DMS53 treated with DMSO at 0.1 percent for 48 hours (cell line): Measurements from ENCODE around the gene SLC5A2.
"Not testable (repeated sequence)": the region's sequence is repeated elsewhere in the genome, so short reads cannot be mapped to it uniquely, and the experiment has no call there.

ENCODE experiments used
- DNase-seq: peaks from one replicate; lab custom pipeline; 2025; ENCODE audit not compliant: unreplicated experiment; lab: John Stamatoyannopoulos, UW

SLC5A2 gene

DNA sequence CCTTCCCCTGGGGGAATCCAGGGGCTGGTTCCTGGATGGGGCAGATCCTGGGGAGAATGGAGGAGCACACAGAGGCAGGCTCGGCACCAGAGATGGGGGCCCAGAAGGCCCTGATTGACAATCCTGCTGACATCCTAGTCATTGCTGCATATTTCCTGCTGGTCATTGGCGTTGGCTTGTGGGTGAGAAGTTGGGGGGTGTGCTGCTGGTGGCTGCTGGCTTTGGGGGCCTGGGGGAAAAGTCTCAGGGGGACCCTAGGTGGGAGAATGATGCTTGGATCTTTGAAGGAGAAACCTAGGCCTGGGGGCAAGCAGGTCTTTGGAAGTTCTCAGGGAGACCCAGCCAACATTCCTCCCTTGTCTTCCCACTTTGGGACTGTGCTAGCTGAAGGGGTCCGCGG lies at the start of gene SLC5A2:
TSS of gene SLC5A2 (plus strand) at position 43 of the 400 bp plus-strand sequence. CDS start at position 57, 14 bp downstream.
- no peak for DNase-seq

DNA sequence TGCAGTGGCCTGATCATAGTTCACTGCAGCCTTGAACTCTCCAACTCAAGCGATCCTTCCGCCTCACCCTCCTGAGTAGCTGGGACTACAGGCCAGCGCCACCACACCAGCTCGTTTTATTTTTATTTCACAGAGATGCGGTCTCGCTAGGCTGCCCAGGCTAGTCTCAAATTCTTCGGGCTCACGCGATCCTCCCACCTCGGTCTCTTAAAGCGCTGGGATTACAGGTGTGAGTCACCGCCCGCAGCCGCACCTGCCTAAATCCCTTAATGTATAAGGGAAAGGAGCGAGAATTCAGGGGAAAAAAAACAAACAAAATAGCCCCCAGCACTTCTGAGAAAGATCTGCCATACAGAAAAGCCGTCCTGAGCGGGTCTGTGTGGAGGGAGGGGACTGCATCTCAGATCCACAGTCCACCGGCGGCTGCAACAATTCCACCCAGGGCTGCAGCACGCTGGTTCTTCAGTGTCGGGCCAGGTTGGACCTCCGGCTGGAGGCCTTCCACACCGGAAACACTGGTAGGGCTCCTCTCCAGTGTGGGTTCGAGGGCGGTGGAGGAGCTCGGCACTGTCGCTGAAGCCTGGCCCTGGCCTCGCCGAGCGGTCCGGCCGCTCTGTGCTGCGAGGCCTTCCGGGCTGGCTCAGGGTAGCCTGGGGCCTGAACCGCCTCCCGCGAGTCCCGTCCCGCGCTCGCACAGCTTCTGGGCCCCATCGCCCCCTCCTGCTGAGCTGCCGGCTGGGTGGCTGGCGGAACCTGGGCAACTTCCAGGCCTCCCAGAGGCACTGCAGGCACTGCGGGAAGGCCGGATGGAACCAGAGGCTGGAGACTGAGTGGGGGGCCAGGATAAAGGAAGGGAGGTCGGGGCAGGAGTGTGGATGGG lies 47.3 kb upstream of the SLC5A2 start:
- peak; percentile 1 for DNase-seq

DNA sequence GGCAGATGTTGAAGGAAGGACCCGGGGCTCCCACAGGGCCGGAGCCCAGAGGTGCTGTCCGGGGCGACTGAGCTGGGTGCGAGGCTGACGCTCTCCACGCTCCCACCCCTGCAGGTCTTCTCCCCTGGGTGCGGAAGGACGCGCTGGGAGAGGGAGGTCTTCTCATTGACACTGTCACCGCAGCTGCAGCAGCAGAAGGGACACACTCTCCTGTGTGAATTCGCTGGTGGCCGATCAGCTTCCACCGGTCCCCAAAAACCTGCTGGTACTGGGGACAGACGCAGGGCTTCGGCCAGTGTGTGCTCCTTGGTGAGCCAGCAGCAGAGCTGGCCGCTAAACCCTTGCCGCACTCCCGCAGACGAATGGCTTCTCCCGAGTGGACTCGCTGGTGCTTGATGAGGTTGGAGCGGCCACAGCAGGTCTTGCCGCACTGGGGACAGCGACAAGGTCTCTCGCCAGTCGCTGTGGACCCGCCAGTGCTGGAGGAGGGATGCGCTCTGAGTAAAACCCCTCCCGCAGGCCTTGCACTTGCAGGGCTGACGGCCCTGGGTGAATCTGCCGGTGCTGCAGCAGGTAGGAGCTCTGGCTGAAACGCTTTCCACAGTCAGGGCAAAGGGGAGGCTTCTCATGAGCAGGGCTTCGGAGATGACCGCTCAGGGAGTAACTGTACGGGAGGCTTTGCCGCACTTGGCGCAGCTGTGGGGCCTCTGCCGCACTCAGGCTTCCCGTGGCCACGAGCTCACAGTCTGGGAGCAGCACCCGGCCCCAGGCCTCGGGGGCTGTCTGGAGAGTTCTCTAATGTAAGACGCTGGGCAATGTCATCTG lies 46.5 kb upstream of the SLC5A2 start:
- no peak for DNase-seq

DNA sequence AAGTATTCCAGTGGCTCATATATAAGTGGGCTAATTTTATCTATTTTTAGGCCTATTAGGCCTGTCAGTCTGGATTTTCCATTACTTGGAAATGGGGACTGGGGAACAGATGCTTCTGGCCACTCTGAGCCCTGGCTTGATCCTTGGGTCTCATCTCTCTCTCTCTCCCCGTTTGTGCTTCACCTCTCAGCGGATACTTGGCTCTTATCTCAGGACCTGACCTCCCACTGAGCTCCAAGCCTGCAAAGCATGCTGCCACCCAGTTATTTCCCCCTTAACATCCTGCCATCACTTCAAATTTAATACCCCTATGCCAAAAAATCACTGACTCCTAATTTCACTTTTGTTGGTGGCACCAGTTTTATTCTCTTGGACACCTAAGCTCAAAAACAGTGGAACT lies 44.5 kb upstream of the SLC5A2 start:
- DNase-seq: no peak

DNA sequence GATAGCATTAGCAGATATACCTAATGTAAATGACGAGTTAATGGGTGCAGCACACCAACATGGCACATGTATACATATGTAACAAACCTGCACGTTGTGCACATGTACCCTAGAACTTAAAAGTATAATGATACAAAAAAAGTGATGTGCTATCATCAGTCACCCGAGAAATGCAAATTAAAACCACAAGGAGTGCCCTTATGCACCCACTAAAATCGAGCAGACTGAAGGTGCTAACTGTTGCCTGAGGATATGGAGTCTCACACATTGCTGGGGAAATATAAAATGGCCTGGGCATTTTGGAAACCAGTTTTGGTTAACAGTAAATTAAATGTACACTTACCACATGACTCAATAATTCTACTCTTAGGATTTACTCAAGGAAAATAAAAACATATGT lies 43.9 kb upstream of the SLC5A2 start:
- DNase-seq: not testable (repeated sequence)

DNA sequence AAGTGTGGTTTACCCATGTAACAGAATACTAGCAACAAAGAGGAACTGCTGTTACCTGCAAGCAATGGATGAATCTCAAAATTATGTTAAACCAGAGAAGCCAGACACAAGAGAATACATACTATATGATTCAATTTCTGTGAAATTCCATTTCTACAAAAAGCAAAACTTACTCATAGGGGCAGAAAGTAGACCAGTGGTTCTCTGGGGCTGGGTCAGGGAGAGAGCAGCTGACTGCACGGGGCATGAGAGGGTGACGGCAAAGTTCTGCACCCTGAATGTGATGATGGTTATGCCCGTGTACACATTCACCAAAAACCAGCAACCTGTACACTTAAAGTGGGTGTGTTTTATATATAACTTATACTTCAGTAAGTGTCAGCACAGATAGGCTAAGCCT lies 43.4 kb upstream of the SLC5A2 start:
- DNase-seq: no peak

DNA sequence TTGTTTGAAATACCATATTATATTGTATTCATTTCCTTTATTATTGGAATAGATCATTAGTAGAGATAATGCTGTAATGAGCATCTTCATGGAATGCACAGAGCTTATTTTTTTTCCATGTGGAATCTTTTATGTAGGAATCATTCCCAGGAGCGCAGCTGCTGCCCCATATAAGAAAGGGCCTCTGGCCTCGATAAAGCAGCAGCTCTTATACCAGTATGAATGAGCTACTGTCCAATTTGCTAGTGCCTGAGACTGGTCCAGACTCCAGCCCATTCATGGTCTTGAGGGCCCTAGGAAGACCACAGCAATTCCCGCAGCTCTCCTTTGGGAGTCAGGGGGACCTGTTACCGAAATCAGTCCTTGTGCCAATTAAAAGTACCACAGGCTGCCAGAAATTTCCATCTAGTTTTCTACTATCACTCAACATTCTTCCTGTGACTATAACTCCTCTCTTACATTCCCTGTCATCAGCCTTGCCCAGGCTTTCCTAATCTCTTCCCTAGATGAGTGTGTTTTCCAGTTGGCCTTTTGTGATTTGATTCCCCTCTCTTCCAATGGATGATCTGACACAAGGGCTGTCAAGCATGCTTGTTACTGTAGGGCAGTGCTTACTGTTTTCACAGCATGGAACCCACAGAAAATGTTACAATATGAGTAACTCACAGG lies 42.3 kb upstream of the SLC5A2 start:
- DNase-seq: no peak

DNA sequence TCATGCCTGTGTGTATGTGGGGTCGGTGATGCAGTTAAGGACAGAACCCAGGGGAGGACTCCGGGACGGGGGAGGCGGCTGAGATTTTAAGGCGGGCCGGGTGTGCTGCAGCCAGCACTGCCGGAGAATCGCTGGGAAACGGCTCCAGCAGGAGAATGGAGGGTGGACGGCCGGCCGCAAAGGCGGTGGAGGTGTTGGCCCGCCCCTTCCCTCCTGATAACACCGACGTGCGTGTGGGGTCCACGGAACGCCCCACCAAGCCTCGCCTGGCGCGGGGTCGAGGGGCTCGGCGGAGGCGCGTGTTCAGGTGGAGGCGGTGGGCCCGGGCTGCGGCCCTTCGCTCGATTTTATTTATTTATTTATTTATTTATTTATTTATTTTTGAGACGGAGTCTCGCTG lies 41.0 kb upstream of the SLC5A2 start:
- DNase-seq: no peak

DNA sequence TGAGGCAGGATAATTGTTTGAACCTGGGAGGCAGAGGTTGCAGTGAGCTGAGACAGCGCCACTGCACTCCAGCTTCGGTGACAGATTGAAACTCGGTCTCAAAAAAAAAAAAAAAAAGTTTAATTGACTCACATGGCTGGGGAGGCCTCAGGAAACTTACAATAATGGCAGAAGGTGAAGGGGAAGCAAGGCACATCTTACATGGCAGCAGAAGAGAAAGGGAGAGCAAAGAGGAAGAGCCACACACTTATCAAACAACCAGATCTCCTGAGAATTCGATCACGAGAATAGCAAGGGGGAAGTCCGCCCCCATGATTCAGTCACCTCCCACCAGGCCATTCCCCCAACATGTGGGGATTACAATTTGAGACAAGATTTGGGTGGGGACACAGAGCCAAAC lies 37.0 kb upstream of the SLC5A2 start:
- DNase-seq: not testable (repeated sequence)

DNA sequence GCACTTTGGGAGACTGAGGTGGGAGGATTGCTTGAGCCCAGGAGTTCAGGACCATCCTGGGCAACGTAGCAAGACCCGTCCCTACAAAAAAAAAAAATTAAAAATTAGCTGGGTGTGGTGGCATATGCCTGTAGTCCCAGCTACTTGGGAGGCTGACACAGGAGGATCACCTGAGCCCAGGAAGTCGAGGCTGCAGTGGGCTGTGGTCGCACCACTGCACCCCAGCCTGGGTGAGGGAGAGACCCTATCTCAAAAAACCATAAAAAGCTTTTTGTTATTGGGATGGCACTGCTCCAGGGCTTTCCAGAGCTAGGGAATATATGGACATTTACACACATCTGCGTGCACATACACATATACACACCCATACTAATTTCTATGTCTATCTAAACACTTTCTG lies 31.7 kb upstream of the SLC5A2 start:
- no peak for DNase-seq

DNA sequence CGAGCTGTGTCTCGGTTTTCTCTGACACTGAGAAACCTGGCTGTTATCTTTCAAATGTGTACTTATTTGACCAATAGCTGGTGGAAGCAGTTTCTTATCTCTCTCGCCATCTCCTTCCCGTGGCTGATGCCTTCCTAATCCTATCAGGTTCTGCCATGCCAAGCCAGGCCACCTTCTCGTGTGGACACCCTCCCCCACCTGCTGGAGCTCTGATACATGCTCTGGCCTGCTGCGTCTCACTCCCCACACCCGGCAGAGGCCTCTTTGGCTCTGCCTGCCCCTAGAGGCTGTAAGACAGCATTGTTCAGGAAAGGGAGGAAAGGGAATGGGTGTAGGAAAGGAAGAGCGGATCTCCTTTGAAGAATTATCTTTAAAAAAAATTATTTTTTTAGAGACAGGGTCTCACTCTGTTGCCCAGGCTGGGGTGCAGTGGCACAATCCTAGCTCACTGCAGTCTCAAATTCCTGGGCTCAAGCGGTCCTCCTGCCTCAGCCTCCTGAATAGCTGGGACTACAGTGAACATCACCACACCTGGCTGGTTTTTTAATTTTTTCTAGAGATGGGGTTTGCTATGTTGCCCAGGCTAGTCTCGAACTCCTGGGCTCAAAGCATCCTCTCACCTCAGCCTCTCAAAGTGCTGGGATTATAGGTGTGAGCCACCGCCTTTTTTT lies 31.1 kb upstream of the SLC5A2 start:
- peak; percentile 24 for DNase-seq

DNA sequence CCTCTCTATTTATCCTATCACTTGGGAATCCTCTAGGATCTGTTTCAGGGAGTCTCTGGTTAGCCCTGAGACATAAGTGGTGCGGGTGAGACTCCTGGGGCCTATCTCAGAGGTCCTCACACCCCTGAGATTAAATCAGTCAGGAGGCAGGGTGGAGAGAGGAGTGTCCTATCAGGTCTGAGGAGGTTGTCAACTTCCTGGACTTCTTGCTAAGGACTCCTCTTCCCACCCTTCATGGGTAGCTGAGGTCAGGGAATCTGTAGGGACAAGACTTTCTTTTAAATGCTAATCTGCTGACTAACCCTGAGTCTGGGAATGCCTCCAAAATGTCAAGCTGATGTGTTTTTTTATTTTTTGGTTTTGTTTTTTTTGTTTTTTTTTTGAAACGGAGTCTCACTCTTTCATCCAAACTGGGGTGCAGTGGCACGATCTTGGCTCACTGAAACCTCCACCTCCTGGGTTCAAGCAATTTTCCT lies 30.3 kb upstream of the SLC5A2 start:
- DNase-seq: no peak

DNA sequence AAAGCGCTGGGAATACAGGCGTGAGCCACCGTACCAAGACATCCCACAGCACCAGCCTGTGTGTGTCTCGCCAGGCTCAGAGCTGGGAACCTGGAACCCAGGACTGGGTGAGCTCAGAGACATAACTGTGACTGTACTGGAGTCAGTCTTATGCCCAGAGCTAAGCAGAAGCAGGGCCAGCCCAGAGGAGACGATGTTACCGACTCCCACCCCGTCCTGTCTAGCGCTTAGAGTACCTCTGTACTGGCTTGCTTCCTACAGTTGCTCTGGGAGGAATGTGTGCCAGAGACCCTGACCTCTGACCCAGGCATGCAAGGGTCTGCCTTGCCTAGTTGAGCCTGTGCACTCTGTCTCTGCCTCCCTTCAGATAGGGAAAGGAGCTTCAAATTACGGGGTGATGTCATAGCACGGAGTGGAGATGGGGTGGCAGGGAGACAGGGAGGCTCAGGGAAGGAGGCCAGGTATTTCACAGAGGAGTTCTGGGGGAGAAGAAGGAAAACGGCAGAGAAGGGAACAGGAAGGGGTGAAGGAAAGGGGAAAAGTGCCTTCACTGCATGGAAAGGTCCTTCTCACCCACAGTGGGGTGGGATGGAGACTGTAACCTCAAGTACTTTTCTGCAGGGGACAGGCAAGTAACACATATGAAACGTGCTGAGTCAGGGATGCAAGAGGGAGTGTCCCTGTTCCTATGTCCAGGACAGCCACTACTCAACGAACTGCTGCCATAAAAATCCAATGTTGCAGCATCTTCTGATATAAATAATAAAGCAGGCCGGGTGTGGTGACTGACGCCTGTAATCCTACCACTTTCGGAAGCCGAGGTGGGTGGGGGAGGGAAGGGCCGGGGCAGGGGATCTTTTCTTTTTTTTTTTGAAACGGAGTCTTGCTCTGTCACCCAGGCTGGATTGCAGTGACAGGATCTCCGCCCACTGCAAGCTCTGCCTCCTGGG lies 29.4 kb upstream of the SLC5A2 start:
- DNase-seq: no peak

DNA sequence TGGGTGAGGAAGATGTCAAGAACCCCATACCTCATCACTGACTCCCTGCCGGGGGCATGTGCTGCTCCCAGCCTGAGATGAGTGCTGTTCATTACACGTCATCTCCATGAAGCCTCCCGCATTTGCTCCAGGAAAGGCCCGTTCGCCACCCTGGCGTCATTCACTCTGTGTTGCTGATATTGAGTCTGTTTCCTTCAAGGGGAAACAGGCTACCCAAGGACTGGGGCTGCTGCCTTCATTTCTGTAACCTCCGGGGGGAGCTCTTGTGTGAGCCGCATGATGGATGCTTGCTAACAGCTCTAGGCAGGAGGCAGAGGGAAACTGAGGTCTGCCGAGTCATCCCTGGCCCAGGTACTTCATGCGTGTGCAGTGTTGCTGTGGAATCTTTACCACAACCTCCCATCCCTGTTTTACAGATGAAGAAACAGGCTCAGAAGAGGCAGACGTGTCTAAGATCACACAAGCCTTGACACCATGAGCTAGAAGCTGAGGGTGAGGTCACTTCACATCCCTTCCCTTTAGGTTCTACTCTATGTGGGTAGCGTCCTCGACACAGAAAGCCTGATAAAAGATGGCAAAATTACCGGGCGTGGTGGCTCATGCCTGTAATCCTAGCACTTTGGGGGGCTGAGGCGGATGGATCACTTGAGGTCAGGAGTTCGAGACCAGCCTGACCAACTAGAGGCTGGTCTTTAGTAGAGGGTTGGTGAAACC lies 27.2 kb upstream of the SLC5A2 start:
- no peak for DNase-seq

DNA sequence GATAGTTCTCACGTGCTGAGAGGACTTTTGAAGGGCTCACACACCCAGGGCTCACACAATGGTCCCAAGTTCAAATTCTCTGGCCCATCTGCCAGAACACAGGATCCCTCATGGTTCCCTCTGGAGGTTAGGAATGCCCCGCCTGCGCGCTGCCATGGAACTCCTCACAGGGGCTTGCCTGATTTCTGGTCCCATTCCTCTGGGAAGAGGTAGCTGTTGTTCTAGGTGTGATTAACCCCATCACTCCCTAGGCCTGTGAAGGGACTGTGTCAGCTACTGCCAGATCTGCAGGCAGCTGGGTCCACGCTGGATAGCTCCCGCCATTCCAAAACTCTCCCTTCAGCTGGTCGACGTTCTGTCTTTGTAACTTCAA lies 25.9 kb upstream of the SLC5A2 start:
- DNase-seq: no peak

DNA sequence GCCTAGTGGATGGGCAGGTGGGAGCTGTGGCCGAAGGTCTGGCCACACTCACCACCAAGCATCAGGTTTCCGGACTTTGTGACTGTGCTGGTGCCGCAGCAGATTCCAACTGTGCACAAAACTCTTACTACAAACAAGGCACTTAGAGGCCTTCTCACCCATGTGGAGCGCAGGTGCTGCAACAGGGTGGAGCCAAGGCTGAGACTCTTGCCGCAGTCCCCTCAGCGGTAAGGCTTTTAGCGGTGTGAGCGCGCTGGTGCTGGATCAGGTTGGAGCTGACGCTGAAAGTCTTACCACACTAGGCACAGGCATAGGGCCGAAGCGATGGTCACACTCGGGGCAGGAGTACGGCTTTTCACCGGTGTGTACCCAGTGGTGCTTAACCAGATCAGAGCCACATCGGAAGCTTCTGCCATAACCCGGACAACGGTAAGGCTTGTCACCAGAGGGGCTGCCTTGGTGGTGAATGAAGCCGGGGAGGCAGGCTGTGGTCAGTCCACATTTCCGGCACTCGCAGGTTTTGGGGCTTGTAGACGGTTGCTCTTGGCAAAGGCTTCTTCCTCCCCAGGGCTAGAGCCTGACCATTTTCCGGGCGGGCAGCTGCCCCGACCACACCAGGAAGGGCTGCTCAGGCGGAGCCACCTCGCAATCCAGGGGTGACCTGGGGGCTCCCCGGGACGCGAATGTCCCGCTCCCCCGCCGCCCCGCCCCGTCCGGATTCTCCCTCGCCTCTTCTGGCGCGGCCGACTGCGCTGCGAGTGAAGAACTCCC lies 24.7 kb upstream of the SLC5A2 start:
- DNase-seq: peak; percentile 25

DNA sequence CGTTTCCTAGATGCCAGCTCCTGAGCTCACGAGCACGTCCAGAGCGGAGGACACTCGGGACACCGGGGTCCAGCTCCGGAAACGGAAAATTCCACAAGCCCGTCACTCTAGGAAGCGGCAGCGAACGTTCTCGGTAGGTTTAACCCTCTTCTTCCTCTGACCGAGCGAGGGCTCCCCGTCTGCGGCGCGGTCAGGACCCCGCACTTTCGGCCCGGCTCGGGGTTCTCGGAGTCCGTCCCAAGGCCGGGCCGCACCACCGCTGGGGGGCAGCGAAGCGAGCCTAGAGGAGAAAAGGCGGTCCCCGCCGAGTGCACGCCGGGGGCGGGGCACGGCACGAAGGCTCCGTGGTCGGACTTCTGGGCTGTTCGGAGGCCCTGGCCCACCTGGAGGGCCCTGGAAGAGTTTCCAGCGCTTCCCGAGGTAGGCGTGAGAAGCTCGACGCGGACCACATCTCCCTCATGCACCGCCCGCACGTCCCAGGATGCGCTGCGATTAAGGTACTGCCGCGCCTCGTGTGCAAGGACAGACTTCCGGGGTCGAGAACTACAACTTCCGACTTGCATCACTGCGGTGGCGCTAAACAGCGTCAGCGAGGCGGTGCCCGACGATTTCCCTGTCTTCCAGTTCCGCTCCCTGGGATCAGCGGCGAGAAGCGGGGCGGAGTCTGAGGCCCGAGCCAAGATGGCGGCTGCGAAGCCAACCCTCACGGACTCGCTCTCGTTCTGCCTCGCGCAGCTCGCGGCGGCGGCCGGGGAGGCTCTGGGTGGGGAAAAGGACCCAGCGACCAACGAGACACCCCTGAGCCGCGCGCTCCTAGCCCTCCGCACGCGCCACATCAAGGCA lies 23.9 kb upstream of the SLC5A2 start, which contains the start of gene ARMC5:
TSS of gene ARMC5 (plus strand) at position 658 of the 843 bp plus-strand sequence. CDS start at position 682, 24 bp downstream.
- peak; percentile 88 for DNase-seq
